HG02763 (cell line): Measurements from ENCODE around the gene DNMT3A.

Source experiments
- ATAC-seq: cut with Tn5 transposase; IDR thresholded peaks from one replicate; pipeline ENCODE4 v1.9.1; 2021; ENCODE audit warnings: mild to moderate bottlenecking, moderate library complexity; ENCODE audit not compliant: unreplicated experiment

DNMT3A gene

DNA sequence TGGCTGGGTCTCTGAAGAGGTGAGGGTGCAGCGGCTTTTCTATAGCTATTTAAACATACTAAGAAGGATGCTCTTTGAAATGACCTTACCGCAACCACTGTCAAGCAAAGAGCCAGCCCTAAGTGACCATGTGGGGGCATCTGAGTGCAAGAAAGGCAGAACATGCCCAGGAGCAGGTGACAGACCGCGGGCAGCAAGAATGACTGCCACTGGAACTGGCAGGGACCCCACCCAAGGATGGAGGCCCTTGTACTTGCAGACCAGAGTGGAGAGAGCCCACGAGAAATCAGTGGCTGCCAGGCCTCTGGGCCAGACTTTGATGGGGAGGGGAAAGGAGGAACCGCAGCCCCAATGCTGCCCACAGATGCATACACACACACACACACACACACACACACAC is 33.1 kb downstream of the DNMT3A start:
- ATAC-seq: no peak

DNA sequence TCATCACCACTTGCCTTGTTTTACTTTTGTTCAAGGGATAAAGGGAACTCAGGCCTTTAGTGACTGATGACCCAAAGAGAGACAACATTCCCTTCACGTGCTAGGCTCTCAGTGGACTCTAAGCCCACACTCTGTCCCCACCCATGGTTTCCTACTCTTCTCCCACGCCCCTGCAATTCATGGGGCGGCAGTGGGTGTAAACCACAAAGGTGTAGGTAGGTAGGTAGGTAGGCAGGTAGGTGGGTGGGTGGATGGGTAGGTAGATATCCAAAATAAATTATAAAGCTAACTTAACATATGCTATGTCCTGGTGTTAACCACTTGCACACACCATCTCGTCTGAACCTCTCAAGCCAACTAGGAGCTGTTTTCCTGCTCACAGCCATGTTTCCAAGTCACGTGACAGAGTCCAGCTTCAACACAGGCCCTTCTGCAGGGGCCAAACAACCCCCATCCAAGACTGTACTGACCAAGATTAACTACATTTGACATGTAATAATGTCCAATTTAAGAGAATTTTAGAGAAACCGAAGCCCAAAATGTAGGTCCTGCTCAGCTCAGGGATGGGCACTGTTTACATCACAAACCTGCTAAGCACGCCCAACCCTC is 33.7 kb downstream of the DNMT3A start:
- no peak for ATAC-seq

DNA sequence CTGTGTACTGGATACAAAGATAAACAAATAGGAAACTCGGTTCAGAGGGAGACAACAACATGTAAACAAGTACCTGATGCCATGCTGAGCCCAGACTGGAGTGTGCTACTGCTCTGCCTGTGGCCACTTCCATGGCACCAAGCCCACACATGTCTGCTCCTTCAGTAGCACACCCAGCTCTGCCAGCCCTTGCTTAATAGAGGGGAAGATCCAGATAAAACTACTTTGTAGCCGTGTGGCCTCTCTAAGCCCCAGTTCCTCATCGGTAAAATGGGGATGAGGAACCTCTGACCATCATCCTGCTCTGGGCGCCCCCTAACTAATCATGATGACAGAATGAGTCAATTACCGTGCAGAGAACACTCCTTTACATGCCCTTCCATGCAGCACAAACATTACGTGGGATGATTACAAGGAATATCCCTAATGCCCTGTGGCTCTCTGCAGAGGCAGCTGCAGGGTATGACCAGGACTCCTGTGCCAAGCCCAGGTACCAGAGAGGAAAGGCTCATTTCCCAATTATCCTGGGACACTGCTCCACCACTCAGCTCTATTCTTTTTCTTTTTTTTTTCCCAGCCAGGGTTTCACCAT is 34.9 kb downstream of the DNMT3A start:
- ATAC-seq: no peak

DNA sequence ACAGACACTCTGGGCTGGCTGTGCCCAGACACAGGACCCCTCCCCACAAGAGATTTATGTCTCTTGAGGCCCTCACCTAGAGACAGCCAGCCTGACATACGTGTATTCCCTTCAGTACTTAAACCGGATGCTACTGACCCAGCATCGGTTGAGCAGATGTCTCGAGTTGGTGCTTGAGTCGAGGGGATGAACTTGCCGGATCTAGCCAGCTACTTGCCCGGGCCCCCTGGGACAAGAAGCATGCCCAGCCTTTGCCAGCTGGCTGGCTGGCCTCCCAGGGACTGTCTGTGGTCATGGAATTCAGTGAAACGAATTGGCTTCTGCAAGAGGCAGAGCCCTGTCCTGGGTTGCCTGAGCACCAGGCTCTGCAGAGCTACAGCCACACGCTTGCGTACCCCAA is 36.0 kb downstream of the DNMT3A start:
- no peak for ATAC-seq

DNA sequence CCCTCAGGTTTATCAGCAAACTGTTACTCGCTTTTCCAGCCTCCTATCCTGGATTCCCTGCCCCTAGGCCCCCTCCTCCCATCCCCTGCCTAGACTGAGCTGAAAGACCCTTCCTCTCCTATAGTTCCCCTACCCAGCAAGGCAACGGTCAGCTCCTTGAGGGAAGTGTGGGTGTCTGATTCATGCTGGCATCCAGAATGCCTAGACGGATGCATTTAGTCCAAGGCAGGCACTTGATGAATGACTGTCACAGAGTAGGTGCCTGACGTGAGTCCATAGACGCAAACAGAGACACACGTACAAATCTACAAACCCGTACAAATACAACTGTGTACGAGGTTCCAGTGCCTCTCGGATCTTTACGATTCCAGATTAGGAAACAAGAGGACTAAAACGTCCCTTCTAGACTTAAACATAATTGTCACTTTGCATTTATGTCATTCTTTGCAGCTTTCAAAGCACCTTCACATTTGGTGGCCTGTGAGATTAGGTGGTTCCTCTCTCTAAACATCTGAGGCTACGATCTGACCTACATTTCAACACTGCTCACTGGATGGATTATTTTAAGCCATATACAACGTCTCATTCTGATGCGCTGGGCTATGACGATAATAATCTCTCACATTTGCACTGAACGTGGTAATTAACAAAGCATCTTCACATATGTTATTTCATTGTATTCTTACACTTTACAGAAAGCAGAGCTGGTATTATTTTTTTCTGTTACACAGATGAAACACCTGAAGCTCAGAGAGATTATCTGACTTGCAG is 36.7 kb downstream of the DNMT3A start:
- no peak for ATAC-seq

DNA sequence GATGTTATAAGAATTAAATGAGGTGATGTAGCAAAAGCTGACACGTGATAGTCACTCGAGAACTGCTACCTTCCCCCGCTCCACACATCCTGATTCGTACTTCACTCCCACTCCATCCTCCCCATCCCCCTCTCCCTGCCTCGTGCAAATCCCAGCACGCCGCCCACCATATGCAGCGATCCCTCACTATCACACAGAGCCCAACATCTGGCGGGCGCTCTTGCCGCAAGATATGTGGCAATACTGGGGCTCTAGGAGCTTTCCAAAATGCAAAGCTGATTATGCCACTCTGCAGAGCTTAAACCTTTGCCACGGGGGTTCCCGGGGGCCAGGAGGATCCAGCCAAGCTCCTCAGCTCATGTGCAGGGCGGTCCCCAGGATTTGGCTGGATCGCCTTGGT is 37.4 kb downstream of the DNMT3A start:
- ATAC-seq: no peak

DNA sequence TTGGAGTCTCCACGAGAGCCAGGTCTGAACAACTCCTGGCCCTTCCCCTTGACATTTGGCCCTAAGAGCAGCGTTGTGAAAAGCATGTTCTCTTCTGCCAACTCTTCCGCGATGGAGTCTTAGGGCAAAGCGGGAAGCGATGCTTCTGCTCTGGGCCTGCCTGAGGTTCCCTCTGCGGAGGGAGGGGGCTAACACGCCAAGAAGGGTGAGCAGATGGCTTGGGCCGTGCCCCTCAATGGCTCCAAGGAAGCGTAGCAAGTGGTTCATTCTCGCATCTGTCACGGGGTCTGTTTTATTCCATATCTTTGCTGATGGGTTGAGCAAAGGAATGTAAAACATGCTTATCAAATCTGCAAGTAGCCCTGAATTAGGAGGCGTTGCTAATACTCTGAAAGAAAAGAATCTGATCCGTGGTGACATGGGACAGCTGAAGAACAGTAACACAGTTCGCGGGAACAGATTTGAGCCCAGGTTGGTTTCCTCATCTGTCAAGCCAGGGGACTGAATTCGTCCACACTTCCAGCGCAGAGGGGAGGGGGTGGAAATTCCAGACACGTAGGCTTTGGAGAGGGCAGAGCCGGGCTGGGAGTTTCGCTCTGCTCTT is 38.0 kb downstream of the DNMT3A start:
- ATAC-seq: no peak

DNA sequence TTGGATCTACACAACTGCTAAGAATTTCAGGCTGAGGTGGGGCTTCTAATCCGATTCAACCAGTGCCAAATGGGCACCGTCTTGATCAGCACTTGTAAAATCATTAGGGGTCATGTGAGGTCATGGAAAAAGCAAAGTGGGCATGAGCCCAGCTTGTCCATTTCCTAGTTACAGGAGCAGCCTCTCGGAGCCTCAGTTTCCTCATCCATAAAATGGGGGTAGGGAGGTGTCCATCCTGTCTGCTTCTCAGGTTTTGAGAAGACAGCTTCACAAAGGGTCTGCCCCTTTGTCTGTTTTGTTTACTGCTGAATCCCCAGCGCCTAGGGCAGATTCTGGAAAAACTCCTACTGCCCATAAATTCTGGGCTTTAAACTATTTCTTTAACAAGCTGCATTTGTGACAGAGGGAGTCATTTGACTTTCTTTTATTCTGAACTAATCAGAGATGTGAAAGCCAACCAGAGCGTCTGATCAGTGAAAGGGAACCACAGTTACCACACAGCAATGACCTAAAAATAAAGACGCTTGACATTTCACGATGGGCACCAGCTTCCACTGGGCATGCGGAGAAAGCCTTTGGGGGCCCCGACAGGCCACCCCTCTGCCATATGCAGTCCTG is 38.9 kb downstream of the DNMT3A start:
- no peak for ATAC-seq

DNA sequence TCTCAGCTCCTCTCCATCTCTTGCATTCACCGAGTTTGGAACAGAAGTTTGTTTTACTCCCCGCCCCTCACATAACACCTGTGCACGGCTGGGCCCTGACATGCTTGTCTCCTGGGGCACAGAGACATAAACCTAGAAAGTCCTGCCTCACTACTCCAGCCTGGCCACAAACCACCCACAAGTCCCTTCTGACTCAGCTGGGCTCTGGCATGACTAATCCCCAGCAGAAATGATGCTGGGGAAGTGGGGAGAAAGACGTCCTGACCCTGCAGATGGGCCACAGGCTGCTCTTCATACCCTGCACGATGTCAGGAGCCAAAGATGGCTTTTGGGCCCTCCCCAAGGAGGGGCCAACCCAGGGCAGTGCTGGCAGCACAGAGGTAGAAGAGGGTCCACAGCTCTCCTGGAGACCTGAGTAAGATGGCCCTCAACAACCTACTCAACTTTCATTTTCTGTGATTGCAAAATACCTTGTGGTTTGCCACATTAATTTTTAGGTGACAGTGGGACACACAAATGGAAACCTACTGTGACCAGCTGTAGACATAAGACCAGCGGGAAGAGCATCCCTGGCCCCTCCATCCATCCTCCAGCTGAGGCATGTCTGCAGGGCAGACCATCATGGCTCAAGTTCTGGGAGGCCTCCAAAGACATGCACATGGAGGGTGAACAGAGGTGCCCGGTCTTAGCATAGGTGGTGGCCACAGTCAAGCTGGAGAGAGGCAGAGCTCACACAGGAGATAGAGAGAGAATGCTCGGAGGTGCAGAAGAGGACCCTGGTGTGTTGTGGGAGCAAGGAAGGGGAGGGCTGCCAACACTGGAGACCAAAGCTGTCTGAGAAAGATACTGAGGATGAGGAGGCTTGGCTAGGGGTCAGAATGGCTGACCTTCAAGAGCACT is 40.0 kb downstream of the DNMT3A start:
- peak; percentile 94 for ATAC-seq

DNA sequence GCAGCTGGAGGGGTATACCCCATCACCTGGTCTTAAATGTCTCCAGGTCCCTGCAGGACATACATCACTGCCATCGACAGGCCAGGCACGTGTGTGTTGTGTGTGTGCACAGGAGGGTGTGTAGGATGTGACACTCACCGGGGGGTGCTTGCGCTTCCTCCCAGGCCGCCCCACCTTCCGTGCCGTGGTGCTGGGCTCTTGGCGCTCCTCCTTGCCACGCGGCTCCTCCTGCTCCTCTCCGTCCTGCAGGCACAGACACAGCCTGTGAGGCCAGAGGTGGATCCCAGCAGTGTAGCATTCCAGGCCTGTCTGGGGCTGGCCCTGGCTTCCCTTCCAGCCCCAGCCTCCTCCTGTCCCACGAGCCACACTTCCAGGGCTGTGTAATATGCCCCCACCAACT is 41.7 kb downstream of the DNMT3A start:
- ATAC-seq: no peak

DNA sequence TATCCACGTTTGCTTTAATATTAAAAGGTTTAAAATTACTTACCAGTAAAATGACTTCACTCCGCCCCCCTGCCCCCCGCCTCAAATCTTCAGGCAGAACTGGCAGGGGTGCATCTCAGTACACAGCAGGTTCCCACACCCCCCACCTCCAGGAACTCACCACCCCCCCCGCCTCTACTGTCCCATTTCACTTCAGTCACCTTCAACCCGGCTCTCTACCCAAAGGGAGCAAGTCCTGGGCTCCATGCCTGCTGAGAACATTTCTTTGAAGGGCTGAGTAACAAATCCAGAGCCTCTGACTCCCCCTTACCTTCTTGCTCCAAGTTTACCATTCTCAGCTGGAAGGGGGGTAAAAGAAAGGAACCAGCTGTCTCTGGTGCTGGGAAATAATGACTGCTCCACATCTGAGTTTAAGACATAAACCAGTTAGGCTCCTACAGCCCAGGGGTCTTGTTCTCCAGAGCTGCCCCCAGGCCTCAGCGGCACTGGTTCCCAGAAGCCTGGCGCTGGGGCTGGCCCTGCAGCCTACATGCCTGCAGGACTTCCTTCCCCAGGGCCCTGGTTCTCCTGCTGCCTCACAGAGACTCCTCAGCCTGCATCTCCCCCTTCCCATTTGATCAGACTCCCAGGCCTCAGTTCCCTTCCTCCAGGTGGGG is 42.8 kb downstream of the DNMT3A start:
- no peak for ATAC-seq

DNA sequence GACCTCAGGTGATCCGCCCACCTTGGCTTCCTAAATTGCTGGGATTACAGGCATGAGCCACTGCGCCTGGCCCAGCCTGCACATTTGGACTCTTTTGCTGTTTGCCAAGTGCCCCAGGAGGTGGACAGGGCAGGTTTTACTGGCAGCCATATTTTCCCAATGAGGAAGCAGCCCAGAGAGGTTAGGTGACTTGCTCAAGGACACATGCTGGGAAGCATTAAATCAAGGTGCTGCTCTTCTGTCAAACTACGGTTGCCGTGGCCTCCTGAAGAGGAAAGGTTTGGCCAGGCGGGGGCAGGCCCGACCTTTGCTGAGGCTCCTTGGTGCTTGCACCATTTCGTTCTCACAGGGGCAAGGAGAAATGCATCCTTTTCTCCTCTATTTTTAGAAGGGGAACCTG is 44.0 kb downstream of the DNMT3A start:
- ATAC-seq: no peak

DNA sequence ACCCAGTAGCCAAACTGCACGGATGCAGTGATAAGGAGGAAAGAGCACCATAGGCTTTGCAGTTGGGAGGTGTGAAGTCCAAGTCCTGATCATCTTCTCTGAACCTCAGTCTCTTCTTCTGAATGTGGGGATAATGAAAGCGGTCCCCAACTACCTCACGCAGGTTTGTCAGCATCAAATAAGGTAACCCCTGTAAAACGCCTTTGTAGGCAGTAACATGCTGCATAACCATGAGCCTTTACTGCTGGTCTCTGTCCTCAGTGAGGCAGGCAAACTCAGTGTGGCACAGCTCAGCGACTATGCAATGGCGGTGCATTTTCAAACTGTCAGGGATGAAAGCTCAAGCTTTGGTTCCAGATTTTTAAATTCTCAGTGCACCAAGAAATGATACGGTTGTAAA is 46.1 kb downstream of the DNMT3A start:
- no peak for ATAC-seq

DNA sequence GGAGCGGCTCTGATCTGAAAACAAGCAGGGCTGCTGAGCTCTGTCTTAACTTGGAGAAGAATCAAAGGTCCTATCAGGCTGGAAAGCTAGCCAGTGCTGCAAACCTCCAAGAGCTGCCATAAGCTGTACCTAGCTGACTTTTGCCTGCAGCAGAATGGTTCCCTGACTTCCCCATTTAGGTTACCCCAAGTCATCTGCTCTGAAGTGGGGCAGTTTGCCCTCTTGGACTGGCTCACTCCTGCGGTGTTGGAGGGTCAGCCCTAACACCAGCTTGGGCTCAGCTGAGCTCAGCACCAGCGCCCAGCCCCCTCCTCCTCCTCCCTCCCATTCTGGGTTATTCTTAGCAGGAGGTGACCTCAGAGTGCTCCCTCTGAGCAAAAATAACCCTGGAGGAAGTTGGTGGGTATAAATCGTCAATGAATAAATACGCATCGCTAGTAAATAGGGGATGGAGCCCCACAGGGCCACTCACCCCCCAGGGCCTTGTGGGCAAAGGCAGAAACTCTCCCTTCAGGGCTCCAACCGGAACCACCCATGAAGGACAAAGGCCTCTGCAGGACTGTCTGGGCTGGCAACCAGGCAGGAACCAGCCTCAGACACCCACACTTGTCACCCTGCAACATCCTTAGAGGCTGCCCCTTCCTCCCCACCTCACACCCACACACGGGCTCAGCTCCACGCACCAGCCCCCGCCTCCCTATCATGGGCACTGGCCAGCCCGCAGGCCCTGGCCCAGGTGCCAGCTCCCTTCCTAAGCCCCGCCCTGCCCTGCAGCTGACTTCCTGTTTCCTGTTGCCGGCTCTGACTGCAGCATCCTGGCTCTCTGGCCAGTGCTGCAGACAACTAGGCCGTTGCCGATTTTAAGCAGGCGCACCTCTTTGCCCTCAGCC is 46.9 kb downstream of the DNMT3A start:
- ATAC-seq: peak; percentile 89

DNA sequence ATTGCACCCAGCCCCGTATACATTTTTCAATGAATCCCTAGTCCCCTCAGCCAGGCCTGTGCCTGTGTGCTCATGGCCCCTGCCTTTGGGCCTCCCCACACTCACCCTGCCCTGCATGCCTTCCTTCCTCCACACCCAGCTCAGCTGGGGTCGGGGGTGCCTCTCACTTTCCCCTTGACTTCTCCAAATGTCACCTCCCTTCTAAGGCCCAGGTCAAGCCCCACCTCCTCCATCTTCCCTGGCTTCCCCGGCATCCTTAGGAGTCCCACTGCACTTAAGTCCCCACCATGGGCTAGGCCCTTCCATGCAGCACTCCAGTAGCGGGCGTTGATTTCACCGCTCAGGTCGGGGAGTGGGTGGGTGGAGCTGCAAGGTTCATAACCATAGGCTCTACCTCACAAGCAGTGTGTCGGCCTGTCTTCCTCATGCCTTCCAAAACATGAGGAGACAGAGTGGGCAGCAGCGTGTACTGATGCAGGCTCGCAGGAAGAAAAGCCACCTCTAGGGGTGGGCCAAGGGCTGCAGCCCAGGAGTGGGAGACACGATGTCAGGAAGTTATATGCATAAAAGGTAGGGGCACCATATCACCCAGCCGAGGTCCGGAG is 47.7 kb downstream of the DNMT3A start:
- no peak for ATAC-seq

DNA sequence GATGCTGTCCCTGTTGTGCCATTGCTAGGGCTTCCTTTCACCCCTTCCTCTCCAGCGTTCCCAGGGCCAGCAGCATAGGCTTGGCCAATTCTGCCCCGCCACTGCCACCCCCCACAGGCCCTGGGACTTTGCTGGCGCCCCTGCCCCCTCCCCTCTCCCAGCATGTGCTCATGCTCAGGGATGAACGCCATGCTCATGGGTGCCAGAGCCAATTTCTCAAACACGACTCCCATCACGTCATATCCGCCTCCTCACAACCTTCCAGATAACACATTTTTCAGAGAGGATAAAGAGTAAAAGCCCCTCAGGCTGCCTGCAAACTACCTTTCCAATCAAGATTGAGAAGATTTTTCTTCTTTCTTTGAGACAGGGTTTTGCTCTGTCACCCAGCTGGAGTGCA is 48.6 kb downstream of the DNMT3A start:
- ATAC-seq: no peak

DNA sequence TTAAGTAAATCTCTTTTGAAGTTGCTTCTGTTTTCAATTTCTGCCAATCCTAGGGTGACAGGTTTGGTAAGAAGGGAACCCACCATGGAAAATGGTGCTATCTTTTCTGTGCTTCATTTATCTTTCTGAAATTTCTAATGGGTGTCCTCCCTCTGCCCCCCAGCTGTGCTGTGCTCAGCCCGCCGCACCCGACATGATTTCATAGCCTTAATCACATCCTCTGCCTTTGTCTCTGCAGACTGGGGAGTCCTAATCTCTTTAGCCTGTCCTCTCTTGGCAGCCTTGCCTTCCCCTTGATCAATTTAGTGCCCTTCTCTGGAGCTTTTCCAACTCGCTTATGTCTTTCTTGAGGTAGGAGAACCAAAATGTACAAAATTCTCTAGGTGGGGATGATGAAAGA is 49.3 kb downstream of the DNMT3A start:
- ATAC-seq: no peak

DNA sequence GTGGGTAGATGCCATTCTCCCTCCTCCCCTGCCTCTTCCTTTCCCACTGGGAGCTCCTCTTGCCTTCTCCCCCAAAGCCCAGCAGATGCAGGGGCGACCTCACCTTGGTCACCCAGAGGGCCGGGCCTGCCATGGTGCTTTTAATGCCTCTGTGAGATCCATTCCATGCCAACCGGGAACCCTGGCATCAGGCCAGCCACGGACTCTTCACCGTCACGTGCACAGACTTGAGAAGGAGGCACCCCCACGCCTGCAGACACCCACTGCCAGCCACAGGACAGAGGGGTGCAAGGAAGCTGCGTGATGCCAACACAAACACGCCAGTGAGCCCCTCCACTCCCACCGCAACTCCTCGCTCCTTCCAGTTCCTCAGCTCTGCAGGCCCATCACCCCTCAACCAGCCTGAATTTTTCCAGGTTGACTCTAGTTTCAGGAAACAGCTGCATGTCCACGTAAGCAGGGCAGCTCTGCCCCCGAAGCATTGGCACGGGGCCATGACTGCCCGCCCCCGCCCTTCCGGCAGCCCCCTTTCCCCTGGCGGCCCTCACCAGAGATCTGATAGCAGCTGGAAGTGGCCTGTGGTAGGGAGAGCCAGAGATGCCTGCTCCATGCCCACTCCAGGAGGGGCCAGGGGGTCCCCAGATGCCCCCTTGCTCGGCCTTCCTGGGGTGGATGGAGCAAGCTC is 50.8 kb downstream of the DNMT3A start:
- no peak for ATAC-seq
